ENCODE results near the gene AKAP3.

AKAP3 gene

GRCh38 chr12:4595881-4596280 is 53.0 kb downstream of the AKAP3 start:
- no peak for DNase-seq (ENCODE audit: low spot score)

GRCh38 chr12:4591180-4591687 is 57.6 kb downstream of the AKAP3 start:
- DNase-seq (ENCODE audit: low spot score) = no peak

GRCh38 chr12:4589941-4590340 is 58.9 kb downstream of the AKAP3 start:
- DNase-seq (ENCODE audit: low spot score) = no peak

GRCh38 chr12:4588916-4589315 is 59.9 kb downstream of the AKAP3 start:
- no peak for DNase-seq (ENCODE audit: low spot score)

- no peak for DNase-seq (ENCODE audit: low spot score)
These were observed 61.7 kb downstream of the AKAP3 start for GRCh38 chr12:4587108-4587507.

DNA sequence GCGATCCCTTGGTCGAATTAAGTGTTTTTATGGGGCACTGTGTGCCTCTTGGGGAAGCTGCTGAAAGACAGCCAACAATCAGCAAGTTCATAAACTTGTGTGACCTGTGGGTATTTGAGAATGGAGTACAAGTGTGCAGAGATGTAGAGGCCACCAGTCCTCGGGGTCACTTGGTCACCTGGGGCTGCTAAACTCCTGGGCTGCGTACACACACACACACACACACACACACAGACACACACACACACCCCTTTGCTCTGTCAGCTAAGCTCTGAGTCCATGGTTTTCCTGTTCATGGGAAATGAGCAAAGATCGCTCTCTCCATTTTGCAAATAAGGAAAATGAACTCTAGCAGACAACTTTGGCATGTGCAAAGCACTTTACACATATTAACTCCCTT is 62.4 kb downstream of the AKAP3 start:
- DNase-seq (ENCODE audit: low spot score) = no peak

DNA sequence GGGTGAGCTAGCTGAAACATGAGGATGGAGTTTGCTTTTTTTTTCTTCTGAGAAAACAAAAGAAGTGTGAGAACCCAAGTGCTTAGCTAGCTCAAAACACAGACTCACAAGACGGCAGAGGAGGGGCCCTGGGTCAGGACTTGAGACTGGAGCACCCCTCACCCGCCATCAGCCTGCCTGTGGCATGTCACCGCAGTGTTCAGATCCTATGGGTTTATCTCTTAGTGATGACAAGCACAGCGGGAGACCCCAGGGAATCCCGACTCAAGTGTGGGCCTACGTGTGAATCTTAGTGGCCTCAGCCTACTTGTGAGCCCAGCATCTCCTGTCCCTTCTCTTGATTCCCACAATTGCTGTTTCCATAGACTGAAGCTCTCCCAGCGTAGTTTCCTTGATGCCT is 64.0 kb downstream of the AKAP3 start:
- DNase-seq (ENCODE audit: low spot score) = no peak

- no peak for DNase-seq (ENCODE audit: low spot score)
These were observed 64.6 kb downstream of the AKAP3 start for GRCh38 chr12:4584281-4584680.

GRCh38 chr12:4580281-4580688 is 68.6 kb downstream of the AKAP3 start:
- no peak for DNase-seq (ENCODE audit: low spot score)

DNA sequence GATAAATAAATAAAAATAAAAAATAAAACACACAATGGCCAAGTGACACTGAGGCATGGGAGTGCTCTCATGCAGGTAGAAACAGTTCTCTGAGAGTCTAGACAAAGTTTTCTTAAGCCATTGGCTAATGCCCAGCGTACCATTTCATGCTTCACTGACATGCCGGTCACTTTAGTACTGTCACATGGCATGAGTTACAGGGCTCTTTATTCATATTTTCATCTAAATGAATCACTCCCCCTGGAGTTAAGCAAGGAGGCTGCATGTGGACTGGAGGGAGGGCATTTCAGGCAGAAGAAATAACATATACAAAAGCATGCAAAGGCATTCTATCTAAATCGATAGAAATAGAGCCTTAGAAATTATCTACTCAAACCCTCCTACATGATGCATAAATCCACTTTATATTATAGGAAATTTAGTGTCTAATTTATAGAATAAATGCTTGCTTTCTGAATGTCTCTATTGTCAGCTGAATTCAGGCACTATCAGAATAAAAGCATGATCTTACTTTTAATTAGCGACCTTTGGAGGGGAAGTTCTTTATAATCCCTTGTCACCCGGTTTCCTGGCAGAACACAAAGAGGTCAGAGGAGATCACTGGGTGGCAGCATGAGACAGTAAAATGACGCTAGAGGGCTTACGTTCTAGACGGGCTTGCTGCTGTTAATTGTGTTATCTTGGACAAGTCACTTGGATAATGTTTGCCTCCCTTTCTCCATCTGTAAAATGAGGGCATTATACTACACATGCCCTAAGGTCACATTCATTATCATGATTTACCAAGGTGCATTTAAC is 69.3 kb downstream of the AKAP3 start:
- peak; percentile 29 for DNase-seq (ENCODE audit: low spot score)

GRCh38 chr12:4572680-4573079 is 76.2 kb downstream of the AKAP3 start:
- no peak for DNase-seq (ENCODE audit: low spot score)

DNA sequence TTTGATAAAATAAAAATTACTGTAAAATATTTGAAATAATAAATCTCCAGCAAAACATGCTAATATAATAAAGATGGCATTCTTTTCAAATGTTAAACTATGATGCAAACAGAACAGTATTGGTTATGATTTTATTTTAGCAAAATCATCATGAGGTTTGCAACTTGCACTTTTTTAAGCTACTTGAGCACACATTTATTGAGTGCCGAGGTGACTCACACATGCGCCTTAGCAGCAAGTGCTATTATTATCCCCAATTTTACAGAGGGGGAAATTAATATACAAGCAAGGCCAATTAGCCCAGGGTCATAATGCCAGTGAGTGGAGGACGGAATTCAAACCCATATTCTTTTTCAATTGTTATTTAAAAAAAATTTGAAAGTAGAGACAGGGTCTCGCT is 79.6 kb downstream of the AKAP3 start:
- DNase-seq (ENCODE audit: low spot score) = no peak

- no peak for DNase-seq (ENCODE audit: low spot score)
These were observed 81.6 kb downstream of the AKAP3 start for GRCh38 chr12:4567073-4567881.

- DNase-seq (ENCODE audit: low spot score) = no peak
These were observed 82.4 kb downstream of the AKAP3 start for GRCh38 chr12:4566474-4566873.

Measured in SW480 (cell line).